HG02571 (cell line): Measurements from ENCODE around the gene SLC35D2.
"Not testable (repeated sequence)": the region's sequence is repeated elsewhere in the genome, so short reads cannot be mapped to it uniquely, and the experiment has no call there.

Experiments used
- ATAC-seq: cut with Tn5 transposase; IDR thresholded peaks from one replicate; pipeline ENCODE4 v1.9.1; 2021; ENCODE audit warnings: mild to moderate bottlenecking, moderate library complexity; ENCODE audit not compliant: unreplicated experiment

SLC35D2 gene

DNA sequence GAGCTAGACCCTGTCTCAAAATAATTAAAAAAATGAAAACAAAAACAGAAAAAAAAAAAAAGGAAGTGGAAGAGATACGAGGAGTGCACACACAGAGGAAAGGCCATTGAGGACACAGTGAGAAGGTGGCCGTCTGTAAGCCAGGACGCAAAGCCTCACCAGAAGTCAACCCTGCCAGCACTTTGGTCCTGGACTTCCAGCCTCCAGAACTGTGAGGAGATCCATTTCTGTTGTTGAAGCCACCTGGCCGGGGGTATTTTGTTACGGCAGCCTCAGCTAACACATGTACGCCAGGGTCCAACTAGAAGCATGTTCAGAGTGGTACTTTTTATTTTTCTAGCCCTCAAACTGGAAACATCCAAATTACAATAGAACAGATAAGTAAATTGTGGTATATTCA is 21.8 kb downstream of the SLC35D2 start:
- ATAC-seq, result no peak

DNA sequence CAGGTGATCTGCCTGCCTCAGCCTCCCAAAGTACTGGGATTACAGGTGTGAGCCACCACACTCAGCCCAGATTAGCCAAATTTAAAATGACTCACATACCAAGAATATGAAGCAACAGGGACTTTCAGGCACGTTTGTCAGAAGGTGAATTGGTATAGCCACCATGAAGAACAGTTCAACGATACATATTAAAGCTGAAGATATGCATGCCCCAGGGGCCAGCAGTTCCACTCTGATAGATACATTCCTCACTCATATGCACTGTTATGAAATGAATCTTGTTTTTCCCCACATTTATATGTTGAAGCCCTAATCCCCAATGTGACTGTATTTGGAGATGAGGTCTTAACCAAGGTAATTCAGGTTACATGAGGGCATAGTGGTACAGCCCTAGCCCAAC is 22.5 kb downstream of the SLC35D2 start:
- ATAC-seq, result no peak

DNA sequence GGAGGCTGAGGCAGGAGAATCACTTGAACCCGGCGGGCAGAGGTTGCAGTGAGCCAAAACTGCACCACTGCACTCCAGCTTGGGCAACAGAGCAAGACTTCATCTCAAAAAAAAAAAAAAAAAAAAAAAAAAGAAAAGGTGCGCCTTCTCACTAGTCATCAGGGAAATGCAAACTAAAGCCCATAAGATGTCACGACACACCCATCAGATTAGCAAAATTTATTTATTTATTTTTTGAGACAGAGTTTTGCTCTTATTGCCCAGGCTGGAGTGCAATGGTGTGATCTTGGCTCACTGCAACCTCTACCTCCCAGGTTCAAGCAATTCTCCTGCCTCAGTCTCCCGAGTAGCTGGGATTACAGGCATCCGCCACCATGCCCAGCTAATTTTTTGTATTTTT is 23.0 kb downstream of the SLC35D2 start:
- ATAC-seq, result not testable (repeated sequence)

DNA sequence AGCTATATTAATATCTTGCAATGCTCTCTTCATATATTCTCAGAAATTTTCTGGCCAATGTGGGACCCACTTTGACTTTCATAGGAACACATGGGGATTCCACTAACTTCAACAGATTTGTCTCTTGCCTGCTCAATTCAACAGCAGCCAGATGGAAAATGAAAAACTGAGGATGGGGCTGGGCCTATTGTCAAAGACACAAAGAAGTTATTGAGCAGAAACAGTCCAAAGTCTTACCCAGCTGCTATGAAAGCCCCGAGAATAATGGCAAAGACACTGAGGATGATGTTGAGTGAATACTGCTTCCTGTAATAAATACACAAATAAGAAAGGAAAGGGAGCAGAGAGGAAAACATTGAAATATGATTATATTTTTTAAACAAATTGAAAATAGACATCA is 32.6 kb downstream of the SLC35D2 start:
- no peak for ATAC-seq

DNA sequence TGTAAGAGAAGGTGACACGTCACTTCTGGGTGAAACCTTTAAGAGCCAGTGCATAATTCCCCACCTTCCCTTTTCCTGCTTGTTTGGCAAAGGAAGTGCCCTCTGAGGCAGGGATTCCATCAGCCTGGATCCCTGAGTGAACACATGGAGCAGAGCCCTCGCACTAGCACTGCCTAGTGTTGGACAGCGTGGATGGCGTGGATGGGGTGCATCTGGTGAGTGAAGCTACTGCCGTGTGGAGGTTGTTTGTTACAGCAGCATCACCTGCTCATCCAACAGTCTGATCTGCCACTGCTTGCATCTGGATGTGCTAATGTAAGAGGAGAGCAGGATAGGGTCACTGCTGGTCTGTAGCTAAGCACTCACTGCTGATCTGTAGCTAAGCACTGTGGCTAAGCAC is 35.2 kb downstream of the SLC35D2 start:
- ATAC-seq, result no peak

DNA sequence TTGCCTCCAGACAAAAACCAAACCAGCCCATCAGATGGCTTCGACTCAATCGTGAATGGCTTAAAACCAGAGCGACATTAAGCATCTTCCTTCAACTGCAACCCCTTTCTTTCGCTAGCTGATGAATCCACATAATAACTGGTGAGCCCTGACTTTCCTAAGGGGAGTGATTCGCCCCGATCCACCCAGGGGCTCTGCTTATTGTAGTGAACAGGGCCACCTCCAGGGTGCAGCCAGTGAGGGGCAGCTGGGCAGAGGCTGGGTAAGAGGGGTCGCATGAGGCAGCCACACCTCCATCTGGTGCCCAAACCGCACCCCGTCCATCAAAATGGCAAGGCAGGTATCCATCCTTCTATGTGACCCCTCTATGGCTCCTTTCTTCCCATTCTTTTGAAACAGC is 38.0 kb downstream of the SLC35D2 start:
- no peak for ATAC-seq

DNA sequence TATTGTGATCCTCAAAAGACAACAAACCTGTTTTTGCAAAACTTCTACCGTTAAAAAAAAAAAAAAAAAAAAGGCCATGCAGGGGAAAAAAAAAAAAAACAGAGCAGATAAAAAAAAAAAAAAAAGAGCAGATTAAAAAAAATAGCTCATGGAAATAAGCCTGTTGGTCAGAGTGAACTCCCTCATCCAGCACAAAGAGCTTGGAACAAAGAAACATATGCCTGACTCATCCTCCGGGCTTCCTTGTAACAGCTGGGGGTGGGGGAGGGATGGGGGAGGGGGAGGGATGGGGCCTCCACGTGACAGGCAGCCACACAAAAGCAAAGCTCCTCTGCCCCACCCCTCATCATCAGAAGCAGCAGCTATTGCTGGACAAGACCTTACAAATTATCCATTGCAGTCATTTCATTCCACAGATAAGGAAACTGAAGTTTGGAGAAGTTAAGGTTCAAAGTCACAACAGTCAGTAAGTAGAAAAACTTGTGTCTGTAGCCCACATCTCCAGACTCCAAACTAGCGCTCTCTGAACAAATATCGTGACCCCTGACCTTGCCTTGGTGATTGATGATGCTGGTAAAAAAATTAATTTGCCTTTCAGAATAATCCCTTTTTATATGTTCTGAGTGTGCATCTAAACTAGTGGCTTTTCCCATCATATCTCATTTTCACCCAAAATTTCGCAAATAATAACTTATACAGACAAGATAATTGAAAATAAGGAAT is 38.9 kb downstream of the SLC35D2 start:
- ATAC-seq, result no peak

DNA sequence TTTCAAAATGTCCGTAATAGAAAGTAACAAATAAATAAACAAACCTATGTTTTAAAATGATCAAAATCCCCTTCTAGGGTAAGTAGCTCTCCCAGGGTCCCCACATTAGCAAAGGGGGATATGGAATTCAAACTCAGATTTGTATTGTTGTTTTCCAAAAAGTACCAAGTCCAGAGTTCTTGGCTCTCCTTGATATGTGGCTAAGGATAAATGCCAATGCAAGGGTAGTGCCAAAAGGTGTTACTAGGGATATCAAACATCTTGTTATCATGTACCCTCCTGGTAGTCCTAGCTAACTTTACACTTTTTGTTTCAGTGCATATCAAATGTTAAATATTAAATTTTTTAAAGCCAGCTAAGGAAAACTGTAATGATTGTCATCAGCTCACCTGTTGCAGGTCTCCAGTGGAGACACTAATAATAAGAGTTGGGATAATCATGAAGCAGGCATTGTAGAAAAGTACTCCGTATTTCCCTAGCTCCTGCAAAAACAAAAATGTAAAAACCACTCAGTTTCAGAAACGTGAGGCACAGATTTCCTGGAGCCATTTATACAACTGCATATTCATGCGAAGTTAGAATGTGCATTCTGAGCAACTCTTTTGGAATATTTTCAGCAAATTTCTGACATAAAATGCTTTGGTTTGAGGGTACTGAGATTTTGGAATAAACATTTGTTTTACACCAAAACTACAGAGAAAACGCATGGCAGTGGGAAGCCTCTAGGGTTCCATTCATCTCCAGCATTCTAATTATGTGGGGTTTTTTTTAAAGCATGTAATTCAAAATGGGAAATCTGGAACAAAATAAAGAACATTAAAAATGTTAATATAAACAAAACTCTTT is 39.8 kb downstream of the SLC35D2 start:
- no peak for ATAC-seq

DNA sequence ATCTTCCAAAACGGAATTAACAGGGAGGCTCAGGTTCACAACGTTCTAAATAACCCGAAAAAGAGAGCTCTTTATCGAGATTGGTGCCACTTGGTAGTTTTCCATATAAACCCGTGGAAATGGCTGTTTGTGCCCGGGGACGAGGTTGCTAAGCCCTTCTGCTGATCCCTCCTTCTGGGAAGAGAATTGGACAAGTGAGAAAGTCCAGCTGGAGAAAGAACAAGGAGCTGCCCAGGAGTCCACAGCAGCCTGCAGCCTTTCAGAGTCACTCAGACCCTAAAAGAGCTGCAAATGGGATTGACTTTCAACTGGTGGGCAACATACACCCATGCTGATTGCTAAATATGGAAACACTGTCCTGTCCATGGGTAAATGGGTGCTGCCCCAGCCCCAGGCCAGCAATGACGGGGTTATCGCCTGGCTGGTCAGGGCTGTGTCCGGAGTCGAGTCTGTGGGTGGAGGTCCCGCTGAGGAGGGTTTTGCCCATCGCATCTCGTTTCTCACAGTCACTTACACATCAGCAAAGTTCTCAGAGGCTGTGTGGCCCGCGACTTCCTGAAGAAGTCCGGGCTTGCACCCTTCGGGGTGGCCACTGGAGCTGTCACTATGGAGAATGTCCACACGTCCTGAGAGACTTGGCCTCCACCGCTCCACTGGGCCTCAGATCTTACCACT is 40.8 kb downstream of the SLC35D2 start:
- no peak for ATAC-seq

DNA sequence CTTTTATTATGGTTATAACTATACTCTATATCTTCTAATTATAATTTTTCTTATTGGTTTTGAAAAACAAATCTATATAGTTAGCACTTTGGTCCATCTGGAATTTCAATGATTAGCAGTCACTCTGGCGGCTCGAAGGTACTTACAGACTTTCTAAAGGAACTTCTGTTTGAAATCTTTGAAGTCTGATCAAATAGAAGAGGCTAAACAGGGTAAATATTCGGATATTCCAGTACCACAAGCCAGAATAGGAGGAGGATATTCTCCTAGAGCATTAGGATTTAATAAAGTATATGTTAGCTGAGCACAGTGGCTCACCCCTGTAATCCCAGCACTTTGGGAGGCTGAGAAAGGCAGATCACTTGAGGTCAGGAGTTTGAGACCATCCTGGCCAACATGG is 42.8 kb downstream of the SLC35D2 start:
- ATAC-seq, result no peak

DNA sequence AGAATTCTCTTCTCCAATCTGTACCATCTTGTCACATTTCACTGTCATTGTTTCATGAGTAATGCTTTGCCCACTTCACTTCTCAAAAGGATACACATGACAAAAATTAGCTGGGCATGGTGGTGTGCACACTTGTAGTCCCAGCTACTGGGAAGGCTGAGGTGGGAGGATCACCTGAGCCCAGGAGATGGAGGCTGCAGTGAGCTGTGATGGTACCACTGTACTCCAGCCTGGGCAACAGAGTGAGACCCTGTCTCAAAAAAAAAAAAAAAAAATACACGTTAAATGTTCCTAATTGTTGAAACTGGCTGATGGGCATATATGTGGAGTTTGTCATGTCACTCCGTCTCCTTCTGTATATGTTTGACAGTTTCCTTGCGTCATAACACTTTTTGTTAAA is 45.2 kb downstream of the SLC35D2 start:
- ATAC-seq, result no peak

DNA sequence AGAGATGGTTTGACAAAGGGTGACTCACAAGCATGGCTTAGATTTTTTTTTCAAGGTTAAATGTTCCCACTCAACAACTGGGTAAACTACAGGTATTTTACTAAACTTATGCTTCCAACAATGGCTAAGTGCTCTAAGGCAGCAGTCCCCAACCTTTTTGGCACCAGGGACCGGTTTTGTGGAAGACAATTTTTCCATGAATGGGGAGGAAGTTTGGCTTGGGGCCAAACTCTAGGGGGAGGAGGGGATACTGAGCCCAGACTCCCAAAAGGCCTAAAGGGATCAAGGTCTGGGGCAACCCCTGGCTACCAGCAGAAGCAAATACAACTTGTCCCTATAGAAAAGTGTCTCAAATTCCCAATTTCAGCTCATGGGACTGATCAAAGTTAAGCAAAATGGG is 49.6 kb downstream of the SLC35D2 start:
- no peak for ATAC-seq

DNA sequence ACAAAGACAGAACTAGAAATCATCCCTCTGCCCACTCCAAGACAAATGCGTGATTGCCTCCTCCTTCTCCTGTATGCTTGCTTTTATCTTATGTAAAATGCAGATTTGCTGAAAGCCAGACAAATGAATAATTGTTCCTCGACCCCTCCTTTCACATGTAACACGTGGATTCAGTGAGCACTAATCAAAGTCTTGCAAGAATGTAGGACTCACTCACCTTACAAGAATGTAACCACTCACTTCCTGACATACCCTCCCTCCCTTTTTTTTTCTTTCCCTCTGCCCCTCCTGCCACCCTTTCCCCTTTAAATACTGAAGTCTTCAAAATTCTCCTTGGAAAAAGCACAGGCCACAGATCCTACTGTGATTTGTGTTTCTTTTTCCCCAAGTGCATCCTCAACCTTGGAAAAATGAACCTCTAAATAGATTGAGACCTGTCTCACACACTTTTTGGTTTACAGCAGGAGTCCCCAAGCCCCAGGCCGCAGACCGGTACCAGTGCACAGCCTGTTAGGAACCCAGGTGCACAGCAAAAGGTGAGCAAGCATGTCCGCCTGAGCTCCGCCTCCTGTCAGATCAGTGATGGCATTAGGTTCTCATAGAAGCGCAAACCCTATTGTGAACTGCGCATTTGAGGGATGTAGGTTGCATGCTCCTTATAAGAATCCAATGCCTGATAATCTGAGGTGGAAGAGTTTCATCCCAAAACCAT is 52.1 kb downstream of the SLC35D2 start:
- ATAC-seq, result no peak

DNA sequence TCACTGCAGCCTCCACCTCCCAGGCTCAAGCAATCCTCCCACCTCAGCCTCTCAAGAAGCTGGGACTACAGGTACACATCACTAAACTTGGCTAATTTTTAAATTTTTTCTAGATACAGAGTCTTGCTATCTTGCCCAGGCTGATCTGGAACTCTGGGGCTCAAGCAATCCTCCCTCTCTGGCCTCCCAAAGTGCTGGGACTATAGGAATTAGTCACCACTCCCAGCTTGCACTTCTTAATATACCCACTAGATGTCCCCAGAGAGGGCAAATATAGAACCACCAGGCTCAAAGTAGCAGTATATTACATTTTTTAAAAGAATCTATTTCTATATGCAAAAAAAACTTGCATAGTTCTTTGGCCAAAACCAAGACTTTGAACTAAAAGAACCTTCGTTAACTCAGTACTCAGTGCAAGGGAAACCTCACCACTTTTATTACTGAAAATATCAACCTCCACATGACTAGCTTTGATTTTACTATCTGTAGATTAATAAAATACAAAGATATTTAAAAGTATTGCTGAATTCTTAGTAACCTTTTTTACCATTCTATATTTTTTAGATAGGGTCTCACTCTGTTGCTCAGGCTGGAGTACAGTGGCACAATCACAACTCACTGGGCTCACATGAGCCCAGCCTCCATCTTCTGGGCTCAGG is 55.7 kb downstream of the SLC35D2 start:
- ATAC-seq, result no peak

DNA sequence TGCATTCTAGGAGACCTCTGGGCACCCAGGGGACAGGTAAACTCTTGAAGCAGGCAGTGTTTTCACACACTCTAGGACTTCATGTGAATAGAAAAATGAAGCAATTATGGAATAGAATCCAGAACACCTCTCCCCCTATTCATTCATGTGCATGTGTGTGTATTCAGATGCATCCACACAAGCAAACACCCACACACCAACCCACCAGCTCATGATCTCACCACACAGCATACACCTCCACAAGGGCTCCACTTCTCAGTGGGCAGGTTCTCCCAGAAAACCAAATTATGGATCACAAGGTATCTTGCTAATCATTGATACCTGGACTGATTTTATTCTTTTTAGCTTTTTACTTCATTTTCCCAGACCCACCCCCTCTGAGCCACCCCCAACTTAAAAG is 60.3 kb downstream of the SLC35D2 start:
- ATAC-seq, result no peak

DNA sequence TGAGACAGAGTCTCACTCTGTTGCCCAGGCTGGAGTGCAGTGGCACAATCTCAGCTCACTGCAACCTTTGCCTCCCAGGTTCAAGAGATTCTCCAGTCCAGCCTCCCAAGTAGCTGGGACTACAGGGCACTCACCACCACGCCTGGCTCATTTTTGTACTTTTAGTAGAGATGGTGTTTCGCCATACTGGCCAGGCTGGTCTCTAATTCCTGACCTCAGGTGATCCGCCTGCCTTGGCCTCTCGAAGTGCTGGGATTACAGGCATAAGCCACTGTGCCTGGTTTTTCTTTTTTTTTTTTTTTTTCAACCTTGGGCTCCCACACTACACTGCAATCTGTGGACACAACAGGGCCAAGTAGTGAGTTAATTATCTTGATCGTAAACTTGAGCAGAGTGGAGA is 60.8 kb downstream of the SLC35D2 start:
- not testable (repeated sequence) for ATAC-seq

DNA sequence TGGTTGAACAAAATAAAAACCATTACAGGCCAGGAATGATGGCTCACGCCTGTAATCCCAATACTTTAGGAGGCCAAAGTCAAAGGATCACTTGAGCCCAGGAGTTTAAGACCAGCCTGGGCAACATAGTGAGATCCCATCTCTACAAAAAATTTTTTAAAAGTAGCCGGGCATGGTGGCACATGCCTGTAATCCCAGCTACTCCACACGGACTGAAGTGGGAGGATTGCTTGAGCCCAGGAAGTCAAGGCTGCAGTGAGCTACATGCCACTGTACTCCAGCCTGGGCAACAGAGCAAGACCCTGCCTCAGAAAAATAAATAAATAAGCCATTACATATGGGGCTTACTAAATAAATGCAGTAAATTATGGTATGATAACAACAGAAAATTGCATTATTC is 61.3 kb downstream of the SLC35D2 start:
- ATAC-seq, result not testable (repeated sequence)

DNA sequence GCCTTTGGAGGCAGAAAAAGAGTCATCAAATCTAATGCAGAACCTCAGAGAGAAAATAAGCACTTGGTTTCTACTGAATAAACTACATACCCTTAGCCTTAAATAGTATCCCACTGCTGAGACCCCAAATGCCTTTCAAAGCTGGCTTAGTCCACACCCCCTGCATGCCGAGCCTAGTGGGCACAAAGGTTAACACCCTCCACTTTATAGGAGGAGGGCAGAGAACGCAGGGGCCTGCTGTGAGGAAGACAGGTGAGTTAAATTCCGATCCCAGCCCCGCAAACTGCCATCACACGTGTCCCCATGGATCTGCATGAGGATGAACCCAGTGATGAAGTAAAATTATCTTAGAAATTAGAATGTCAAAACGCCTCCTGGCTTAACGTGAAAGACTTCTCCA is 62.0 kb downstream of the SLC35D2 start:
- no peak for ATAC-seq

DNA sequence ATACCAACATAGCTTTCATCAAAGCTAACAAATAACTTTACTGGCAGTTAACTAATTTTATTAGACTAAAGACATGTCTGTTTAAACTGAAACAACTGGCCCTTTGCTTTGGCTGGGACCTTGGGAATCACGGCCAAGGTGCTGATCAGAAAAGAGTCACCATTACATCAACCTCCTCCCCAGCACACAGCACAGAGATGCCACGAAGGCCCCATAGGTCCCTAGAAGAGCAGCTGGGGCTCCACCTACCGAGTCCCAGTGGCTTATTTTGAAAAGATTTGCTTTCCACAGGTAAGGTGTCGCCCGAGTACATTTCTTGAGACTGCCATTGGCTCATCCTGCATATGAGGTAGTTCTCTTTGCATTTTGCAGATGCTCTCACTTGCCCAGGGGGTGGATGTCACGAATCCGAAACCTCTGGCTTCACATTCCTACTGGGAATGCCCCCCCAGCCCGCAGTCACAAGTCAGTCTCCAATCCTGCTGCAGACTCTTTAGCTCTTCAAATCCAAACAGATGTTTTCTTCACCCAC is 62.7 kb downstream of the SLC35D2 start:
- no peak for ATAC-seq

DNA sequence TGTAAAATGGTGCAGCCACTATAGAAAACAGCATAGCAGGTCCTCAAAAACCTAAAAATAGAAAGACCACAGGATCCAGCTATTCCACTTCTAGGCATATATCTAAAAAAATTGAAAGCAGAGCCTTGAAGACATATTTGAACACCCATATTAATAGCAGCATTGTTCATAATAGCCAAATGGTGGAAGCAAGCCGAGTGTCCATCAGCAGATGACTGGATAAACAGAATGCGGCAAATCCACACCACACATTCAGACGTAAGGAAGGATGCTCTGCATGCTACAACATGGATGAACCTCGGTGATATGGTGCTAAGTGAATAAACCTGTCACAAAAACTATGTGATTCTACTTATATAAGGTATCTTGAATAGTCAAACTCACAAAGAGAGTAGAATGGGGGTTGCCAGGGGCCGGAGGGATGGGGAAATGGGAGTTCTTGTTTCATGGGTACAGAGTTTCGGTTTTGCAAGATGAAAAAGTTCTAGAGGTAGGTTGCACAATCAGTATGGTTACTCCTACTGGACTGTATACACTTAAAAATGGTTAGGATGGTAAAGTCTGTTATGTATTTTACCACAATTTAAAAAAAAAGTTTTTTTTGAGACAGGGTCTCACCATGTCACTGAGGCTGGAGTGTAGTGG is 64.5 kb downstream of the SLC35D2 start:
- no peak for ATAC-seq
